ENCODE results near the gene ADAMTS13.

DNA sequence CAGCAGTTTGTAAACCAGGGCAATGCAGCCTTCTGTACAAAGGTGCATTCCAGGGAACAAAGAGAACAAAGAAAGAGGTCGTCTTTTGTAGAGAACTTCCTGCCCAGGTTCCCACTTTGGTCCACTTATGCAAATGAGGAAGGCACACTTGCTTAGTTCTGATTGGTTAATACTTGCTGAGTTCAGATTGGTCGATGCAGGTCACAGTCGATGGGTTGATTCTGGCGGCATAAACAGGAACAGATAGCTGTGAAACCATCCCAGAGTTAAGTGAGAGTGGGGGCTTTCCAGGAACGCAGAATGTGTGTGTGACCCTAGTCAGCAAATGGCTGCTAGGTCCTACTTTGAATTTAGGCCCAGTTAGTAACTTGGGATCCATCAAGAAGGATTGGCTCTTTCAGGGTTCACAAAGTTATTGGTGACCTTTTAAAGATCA lies 1.8 kb upstream of the ADAMTS13 start:
- TF ChIP-seq, protein P1, sequence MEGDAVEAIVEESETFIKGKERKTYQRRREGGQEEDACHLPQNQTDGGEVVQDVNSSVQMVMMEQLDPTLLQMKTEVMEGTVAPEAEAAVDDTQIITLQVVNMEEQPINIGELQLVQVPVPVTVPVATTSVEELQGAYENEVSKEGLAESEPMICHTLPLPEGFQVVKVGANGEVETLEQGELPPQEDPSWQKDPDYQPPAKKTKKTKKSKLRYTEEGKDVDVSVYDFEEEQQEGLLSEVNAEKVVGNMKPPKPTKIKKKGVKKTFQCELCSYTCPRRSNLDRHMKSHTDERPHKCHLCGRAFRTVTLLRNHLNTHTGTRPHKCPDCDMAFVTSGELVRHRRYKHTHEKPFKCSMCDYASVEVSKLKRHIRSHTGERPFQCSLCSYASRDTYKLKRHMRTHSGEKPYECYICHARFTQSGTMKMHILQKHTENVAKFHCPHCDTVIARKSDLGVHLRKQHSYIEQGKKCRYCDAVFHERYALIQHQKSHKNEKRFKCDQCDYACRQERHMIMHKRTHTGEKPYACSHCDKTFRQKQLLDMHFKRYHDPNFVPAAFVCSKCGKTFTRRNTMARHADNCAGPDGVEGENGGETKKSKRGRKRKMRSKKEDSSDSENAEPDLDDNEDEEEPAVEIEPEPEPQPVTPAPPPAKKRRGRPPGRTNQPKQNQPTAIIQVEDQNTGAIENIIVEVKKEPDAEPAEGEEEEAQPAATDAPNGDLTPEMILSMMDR (IDR thresholded peaks at IDR 0.05 in 8 of 11, conservative IDR thresholded peaks at IDR 0.05 in 3 of 11): no peak
- no peak for TF ChIP-seq POLR2AphosphoS5 (IDR thresholded peaks at IDR 0.05)
- no peak for TF ChIP-seq POLR2A (IDR thresholded peaks at IDR 0.05)
